Measurements from ENCODE around the gene JAZF1. TPM values are rescaled to one million over a fixed set of nuclear protein-coding genes. Genes with fewer than 3 reads are reported as not detected.

Gene JAZF1
- total RNA-seq, 1 donor from 2014 or later, result 3.6 TPM

- H3K4me3 ChIP-seq (ENCODE audit: low read depth, low read length), result no peak overlapping the region
- TF ChIP-seq CTCF (conservative IDR thresholded peaks at IDR 0.05; ENCODE audit: low read depth, low read length), result no peak
- no peak for DNase-seq (ENCODE audit: low read depth)
Observed at GRCh38 chr7:28112467-28112866, 68.1 kb downstream of the JAZF1 start.

GRCh38 chr7:28112012-28112411 lies 68.6 kb downstream of the JAZF1 start:
- DNase-seq (ENCODE audit: low read depth), result no peak
- TF ChIP-seq CTCF (conservative IDR thresholded peaks at IDR 0.05; ENCODE audit: low read depth, low read length), result no peak
- H3K4me3 ChIP-seq (ENCODE audit: low read depth, low read length), result no peak overlapping the region

GRCh38 chr7:28110427-28111012 lies 70.1 kb downstream of the JAZF1 start:
- H3K4me3 ChIP-seq (ENCODE audit: low read depth, low read length), result no peak overlapping the region
- TF ChIP-seq CTCF (conservative IDR thresholded peaks at IDR 0.05; ENCODE audit: low read depth, low read length), result no peak
- DNase-seq (ENCODE audit: low read depth), result no peak

- H3K4me3 ChIP-seq (ENCODE audit: low read depth, low read length), result no peak overlapping the region
- DNase-seq (ENCODE audit: low read depth), result no peak
- no peak for TF ChIP-seq CTCF (conservative IDR thresholded peaks at IDR 0.05; ENCODE audit: low read depth, low read length)
Observed at GRCh38 chr7:28108747-28109146, 71.8 kb downstream of the JAZF1 start.

- no peak overlapping the region for H3K4me3 ChIP-seq (ENCODE audit: low read depth, low read length)
- no peak for TF ChIP-seq CTCF (conservative IDR thresholded peaks at IDR 0.05; ENCODE audit: low read depth, low read length)
- DNase-seq (ENCODE audit: low read depth), result no peak
Observed at GRCh38 chr7:28107960-28108359, 72.6 kb downstream of the JAZF1 start.

GRCh38 chr7:28106321-28106829 lies 74.2 kb downstream of the JAZF1 start:
- DNase-seq (ENCODE audit: low read depth), result no peak
- H3K4me3 ChIP-seq (ENCODE audit: low read depth, low read length), result no peak overlapping the region
- TF ChIP-seq CTCF (conservative IDR thresholded peaks at IDR 0.05; ENCODE audit: low read depth, low read length), result no peak

- no peak for TF ChIP-seq CTCF (conservative IDR thresholded peaks at IDR 0.05; ENCODE audit: low read depth, low read length)
- H3K4me3 ChIP-seq (ENCODE audit: low read depth, low read length), result no peak overlapping the region
- DNase-seq (ENCODE audit: low read depth), result no peak
Observed at GRCh38 chr7:28105234-28105633, 75.4 kb downstream of the JAZF1 start.
